Chondrocyte (in vitro differentiated cells): ENCODE data around the gene RPL35A. TPM values are rescaled to one million over a fixed set of nuclear protein-coding genes. Genes with fewer than 3 reads are reported as not detected.
"Not testable (repeated sequence)": the region's sequence is repeated elsewhere in the genome, so short reads cannot be mapped to it uniquely, and the experiment has no call there.

Experiments used
- DNase-seq: peaks from one replicate; pipeline ENCODE4 v3.0.0; 2021; ENCODE audit warnings: mixed read lengths, low spot score
- H3K27ac Mint-ChIP-seq: one replicate; pipeline ENCODE4 v1.8.0; 2021; ENCODE audit warnings: mild to moderate bottlenecking, moderate library complexity, mixed read lengths; ENCODE audit not compliant: unreplicated experiment
- H3K27me3 Mint-ChIP-seq: 2 replicates; pipeline ENCODE4 v1.8.0; 2021; ENCODE audit warnings: low read depth, mixed read lengths
- H3K36me3 Mint-ChIP-seq: 2 replicates; pipeline ENCODE4 v1.8.0; 2021; ENCODE audit warnings: low read depth, mixed read lengths
- H3K4me1 Mint-ChIP-seq: 2 replicates; pipeline ENCODE4 v1.8.0; 2021; ENCODE audit warnings: low read depth, mild to moderate bottlenecking, mixed read lengths
- H3K4me3 Mint-ChIP-seq: one replicate; pipeline ENCODE4 v1.8.0; 2021; ENCODE audit warnings: mild to moderate bottlenecking, moderate library complexity, mixed read lengths; ENCODE audit not compliant: unreplicated experiment
- H3K9me3 Mint-ChIP-seq: 2 replicates; pipeline ENCODE4 v1.8.0; 2021; ENCODE audit warnings: low read depth, mixed read lengths
- total RNA-seq: library from RNA; stranded (reverse); gene quantifications from 3 replicates; pipeline ENCODE4 v1.2.1, GENCODE V29; 2021
- TF ChIP-seq, protein P1 (sequence below): fragments of 200-600 bp; sonication (generic); IDR thresholded peaks from 2 replicates; pipeline ENCODE4 v1.5.0; 2021; ENCODE audit warnings: antibody characterized with exemption, mild to moderate bottlenecking, moderate library complexity

Gene RPL35A
- total RNA-seq, 1 donor from 2014 or later = 657 TPM

DNA sequence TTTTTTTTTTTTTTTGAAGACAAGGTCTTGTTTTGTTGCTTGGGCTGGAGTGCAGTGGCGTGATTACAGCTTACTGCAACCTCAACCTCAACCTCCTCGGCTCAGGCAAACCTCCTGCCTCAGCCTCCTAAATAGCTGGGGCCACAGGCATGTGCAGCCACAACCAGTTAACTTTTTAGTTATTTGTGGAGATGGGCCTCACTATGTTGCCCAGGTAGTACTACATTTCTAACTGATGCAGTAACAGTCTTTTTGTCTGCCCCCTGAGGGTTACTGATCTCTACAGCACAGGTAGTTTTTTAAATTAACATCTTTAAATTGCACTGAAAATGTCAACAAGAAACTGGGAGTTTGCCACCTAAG lies 6.6 kb downstream of the RPL35A start:
- TF ChIP-seq, protein P1, sequence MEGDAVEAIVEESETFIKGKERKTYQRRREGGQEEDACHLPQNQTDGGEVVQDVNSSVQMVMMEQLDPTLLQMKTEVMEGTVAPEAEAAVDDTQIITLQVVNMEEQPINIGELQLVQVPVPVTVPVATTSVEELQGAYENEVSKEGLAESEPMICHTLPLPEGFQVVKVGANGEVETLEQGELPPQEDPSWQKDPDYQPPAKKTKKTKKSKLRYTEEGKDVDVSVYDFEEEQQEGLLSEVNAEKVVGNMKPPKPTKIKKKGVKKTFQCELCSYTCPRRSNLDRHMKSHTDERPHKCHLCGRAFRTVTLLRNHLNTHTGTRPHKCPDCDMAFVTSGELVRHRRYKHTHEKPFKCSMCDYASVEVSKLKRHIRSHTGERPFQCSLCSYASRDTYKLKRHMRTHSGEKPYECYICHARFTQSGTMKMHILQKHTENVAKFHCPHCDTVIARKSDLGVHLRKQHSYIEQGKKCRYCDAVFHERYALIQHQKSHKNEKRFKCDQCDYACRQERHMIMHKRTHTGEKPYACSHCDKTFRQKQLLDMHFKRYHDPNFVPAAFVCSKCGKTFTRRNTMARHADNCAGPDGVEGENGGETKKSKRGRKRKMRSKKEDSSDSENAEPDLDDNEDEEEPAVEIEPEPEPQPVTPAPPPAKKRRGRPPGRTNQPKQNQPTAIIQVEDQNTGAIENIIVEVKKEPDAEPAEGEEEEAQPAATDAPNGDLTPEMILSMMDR = no peak
- Mint-ChIP-seq H3K9me3 (no peaks in the 10 kb centered on the region), H3K27me3 (no peaks in the 10 kb centered on the region), H3K4me1 (peaks cover 69% of the 10 kb centered on the region), H3K27ac (no peak overlapping the region), H3K36me3 (peaks cover 31% of the 10 kb centered on the region), H3K4me3 (no peak overlapping the region)
- DNase-seq = no peak

DNA sequence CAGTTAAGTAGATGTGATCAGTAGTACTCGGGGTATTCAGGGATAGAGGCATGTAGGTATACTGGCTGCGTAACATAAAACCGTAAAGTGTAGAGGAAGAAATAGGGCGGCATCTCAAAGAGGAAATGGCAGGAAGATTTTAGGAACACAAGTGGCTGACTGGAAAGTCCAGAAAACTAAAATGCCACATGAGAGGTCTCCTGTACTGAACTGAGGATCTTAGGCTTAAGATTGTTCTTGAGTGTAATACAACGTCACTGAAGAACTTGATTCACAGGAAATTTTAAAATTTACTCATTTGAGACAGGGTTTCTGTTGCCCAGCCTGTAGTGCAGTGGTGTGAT lies 7.8 kb downstream of the RPL35A start:
- Mint-ChIP-seq H3K4me3 (no peak overlapping the region), H3K4me1 (peaks cover 66% of the 10 kb centered on the region), H3K9me3 (no peaks in the 10 kb centered on the region), H3K27me3 (no peaks in the 10 kb centered on the region), H3K36me3 (peaks cover 27% of the 10 kb centered on the region), H3K27ac (peak overlapping the region; percentile 7)
- DNase-seq = no peak
- TF ChIP-seq, protein P1 = no peak

DNA sequence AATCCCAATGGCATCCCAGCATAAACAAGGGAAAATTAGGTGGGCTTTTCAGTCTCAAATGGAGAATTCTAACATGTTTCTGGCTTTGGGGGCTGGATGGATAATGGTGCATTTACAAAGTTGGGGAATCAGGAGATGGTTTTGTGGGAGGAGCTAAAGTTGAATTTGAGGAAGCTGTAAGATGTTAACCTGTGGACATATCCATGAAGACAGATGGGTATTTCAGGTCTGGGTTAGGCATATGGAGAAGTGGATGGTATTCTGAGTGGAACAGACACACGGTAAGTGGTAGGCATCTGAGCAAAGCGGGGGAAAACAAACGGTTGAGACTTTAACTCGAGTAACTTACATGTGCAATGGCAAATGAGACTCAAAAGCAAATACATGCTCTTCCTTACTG lies 8.4 kb downstream of the RPL35A start:
- TF ChIP-seq, protein P1 = no peak
- Mint-ChIP-seq H3K27me3 (no peaks in the 10 kb centered on the region), H3K36me3 (peaks cover 23% of the 10 kb centered on the region), H3K4me1 (peaks cover 60% of the 10 kb centered on the region), H3K9me3 (no peaks in the 10 kb centered on the region), H3K4me3 (no peak overlapping the region), H3K27ac (peak overlapping the region; percentile 58)
- DNase-seq = no peak

DNA sequence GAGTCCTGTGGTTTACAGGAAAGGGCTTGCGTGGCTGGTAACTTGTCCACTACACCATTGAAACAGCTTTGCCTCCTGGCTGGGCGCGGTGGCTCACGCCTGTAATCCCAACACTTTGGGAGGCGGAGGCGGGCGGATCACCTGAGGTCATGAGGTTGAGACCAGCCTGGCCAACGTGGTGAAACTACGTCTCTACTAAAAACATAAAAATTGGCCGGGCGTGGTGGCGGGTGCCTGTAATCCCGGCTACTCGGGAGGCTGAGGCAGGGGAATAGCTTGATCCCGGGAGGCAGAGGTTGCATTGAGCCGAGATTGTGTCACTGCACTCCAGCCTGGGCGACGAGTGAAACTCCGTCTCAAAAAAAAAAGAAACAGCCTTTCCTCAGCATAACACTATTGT lies 8.9 kb downstream of the RPL35A start:
- H3K9me3 Mint-ChIP-seq, DNase-seq, H3K27me3 Mint-ChIP-seq: not testable (repeated sequence)
- H3K27ac Mint-ChIP-seq = peak overlapping the region; percentile 36
- H3K4me3 Mint-ChIP-seq = peak overlapping the region; percentile 31
- peaks cover 55% of the 10 kb centered on the region for H3K4me1 Mint-ChIP-seq
- H3K36me3 Mint-ChIP-seq = peaks cover 18% of the 10 kb centered on the region

DNA sequence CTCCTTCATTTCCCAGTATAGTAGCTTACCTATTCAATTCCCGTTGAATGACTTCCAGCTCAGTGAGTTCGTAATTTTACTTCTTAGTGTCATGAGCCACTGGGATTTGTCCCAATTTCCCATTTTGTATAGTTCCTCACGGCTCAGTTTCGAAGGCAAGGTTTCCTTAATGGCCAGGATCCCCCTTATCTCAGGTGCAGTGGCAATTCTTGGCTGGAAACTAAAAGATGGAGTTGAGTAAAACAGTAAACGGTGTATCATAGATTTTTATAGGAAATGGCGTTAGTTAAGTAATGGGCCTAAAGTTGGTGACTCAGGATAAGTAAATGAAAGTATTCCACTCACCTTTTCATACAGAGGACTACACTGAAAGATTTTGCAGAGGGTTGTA lies 9.5 kb downstream of the RPL35A start:
- peak overlapping the region; percentile 97 for H3K27ac Mint-ChIP-seq
- peaks cover 12% of the 10 kb centered on the region for H3K36me3 Mint-ChIP-seq
- H3K27me3 Mint-ChIP-seq = no peaks in the 10 kb centered on the region
- H3K4me1 Mint-ChIP-seq = peaks cover 49% of the 10 kb centered on the region
- DNase-seq = no peak
- TF ChIP-seq, protein P1 = no peak
- H3K4me3 Mint-ChIP-seq = peak overlapping the region; percentile 92
- H3K9me3 Mint-ChIP-seq = no peaks in the 10 kb centered on the region

DNA sequence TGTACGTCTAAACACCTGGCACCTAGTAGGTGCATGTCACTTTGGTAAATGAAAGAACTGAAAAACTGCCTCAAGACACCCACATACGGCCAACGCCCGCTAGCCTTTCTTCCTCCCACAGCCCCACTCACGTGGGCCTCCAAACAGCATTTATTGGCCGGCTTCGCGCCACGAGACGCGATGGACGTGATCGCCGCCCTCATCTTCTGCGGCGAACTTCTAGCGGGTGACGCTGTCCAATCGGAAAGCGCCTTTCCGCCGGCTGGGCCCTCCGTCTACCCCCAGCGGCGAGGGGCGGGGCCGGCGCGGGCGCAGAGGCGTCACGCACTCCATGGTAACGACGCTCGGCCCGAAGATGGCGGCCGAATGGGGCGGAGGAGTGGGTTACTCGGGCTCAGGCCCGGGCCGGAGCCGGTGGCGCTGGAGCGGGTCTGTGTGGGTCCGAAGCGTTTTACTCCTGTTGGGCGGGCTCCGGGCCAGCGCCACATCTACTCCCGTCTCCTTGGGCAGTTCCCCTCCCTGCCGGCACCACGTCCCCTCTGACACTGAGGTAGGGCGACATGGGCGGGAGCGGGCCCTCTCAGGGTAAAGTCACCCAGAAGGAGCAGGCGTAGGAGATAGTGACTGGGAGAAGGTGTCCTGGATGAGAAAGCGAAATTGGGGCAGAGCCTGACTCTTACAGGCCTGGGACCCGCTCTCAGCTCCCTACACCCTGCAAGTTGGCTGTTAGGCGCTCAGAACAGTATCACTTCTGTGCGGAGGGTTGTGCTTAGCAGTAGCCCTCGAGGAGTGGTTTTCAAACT lies 10.1 kb downstream of the RPL35A start, which contains the start of gene LMLN:
Gene LMLN, plus strand, starts transcription at position 327 of the 803 bp plus-strand sequence. Its CDS starts 29 bp downstream, at position 356.
- peak; percentile 98 for DNase-seq
- Mint-ChIP-seq H3K4me1 (peaks cover 44% of the 10 kb centered on the region), H3K9me3 (no peaks in the 10 kb centered on the region)

More for the DNA sequence above, 10.1 kb downstream of the RPL35A start, which contains the start of gene LMLN:
- H3K27ac Mint-ChIP-seq = peak within 1 kb of the TSS; percentile 97
- H3K27me3 Mint-ChIP-seq = no peaks in the 10 kb centered on the region
- peaks cover 7% of the 10 kb centered on the region for H3K36me3 Mint-ChIP-seq
- TF ChIP-seq, protein P1 = no peak
- H3K4me3 Mint-ChIP-seq = peak within 1 kb of the TSS; percentile 92
